SU-DHL-6 (cell line): ENCODE results near the gene STK31.

Experiments used
- EZH2phosphoT487 ChIP-seq: fragments of 200-600 bp; sonication (generic), shearing (Covaris generic); conservative IDR thresholded peaks from 2 replicates; pipeline ENCODE4 v1.6.1; 2018; ENCODE audit warnings: mild to moderate bottlenecking, antibody characterized with exemption, low read length, moderate library complexity, mixed read lengths
- TF ChIP-seq, protein P1 (sequence below): fragments of 200-600 bp; sonication (generic); IDR thresholded peaks from one replicate; pipeline ENCODE4 v1.5.1; 2017; ENCODE audit warnings: antibody characterized with exemption, mild to moderate bottlenecking, low read length, moderate library complexity; ENCODE audit not compliant: insufficient read depth, poor library complexity, severe bottlenecking

GRCh38 chr7:23698822-23699221, 11.2 kb upstream of the STK31 start:
- TF ChIP-seq, protein P1, sequence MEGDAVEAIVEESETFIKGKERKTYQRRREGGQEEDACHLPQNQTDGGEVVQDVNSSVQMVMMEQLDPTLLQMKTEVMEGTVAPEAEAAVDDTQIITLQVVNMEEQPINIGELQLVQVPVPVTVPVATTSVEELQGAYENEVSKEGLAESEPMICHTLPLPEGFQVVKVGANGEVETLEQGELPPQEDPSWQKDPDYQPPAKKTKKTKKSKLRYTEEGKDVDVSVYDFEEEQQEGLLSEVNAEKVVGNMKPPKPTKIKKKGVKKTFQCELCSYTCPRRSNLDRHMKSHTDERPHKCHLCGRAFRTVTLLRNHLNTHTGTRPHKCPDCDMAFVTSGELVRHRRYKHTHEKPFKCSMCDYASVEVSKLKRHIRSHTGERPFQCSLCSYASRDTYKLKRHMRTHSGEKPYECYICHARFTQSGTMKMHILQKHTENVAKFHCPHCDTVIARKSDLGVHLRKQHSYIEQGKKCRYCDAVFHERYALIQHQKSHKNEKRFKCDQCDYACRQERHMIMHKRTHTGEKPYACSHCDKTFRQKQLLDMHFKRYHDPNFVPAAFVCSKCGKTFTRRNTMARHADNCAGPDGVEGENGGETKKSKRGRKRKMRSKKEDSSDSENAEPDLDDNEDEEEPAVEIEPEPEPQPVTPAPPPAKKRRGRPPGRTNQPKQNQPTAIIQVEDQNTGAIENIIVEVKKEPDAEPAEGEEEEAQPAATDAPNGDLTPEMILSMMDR = no peak
- no peak for TF ChIP-seq EZH2phosphoT487
